GM21515 (cell line): ENCODE data around the gene INPPL1.

ENCODE experiments used
- ATAC-seq: cut with Tn5 transposase; IDR thresholded peaks from one replicate; pipeline ENCODE4 v1.9.1; 2021; ENCODE audit not compliant: unreplicated experiment

The INPPL1 gene

GRCh38 chr11:72274435-72274834, 49.9 kb downstream of the INPPL1 start:
- no peak for ATAC-seq

DNA sequence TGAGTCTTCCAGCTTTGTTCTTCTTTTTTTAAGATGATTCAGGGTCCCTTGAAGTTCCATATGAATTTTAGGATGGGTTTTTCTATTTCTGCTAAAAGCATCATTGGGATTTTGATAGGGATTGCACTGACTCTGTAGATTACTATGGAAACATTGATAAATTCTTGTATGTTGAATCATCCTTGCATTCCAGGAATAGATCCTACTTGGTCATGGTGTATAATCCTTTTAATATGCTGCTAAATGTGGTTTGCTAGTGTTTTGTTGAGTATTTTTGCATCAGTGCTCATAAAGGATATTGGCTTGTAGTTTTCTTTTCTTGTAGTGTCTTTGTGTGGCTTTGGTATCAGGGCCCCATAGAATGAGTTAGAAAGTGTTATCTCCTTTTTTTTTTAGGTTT, 54.3 kb downstream of the INPPL1 start:
- ATAC-seq, result no peak

GRCh38 chr11:72280037-72280436, 55.5 kb downstream of the INPPL1 start:
- ATAC-seq, result no peak

- ATAC-seq, result no peak
Measured at GRCh38 chr11:72280726-72281315, 56.3 kb downstream of the INPPL1 start.

- no peak for ATAC-seq
Measured at GRCh38 chr11:72283947-72284346, 59.4 kb downstream of the INPPL1 start.

DNA sequence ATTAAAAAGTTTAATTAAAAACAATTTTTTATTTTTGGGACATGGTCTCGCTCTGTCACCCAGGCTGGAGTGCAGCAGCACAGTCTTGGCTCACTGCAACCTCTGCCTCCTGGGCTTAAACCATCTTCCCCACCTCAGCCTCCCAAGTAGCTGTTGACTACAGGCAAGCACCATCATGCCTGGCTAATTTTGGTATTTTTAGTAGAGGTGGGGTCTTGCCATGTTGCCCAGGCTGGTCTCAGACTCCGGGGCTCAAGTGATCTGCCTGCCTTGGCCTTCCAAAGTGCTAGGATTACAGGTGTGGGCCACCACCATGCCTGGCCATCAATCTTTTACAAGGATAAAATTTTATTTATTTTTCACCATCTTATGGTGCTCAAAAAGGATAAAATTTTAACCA, 62.7 kb downstream of the INPPL1 start:
- ATAC-seq, result no peak
